ENCODE results near the gene RASL11B.

- TF ChIP-seq, protein P1, sequence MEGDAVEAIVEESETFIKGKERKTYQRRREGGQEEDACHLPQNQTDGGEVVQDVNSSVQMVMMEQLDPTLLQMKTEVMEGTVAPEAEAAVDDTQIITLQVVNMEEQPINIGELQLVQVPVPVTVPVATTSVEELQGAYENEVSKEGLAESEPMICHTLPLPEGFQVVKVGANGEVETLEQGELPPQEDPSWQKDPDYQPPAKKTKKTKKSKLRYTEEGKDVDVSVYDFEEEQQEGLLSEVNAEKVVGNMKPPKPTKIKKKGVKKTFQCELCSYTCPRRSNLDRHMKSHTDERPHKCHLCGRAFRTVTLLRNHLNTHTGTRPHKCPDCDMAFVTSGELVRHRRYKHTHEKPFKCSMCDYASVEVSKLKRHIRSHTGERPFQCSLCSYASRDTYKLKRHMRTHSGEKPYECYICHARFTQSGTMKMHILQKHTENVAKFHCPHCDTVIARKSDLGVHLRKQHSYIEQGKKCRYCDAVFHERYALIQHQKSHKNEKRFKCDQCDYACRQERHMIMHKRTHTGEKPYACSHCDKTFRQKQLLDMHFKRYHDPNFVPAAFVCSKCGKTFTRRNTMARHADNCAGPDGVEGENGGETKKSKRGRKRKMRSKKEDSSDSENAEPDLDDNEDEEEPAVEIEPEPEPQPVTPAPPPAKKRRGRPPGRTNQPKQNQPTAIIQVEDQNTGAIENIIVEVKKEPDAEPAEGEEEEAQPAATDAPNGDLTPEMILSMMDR (IDR thresholded peaks at IDR 0.05), result no peak
- TF ChIP-seq POLR2A (IDR thresholded peaks at IDR 0.05), result no peak
Measured at GRCh38 chr4:52912608-52913007, 50.5 kb downstream of the RASL11B start.
